NB4 (cell line): ENCODE results near the gene BTBD9.

Experiments used
- CTCF ChIP-seq: IDR thresholded peaks from one replicate; pipeline ENCODE4 v1.5.1; 2012; ENCODE audit warnings: low read depth, low read length
- MAX ChIP-seq: IDR thresholded peaks from 2 replicates; pipeline ENCODE4 v1.6.1; 2011; ENCODE audit warnings: low read depth, low read length

- TF ChIP-seq MAX = no peak
- TF ChIP-seq CTCF = no peak
Observed at GRCh38 chr6:38163186-38164130, 476.3 kb downstream of the BTBD9 start.
